ENCODE results near the gene MALT1. TPM values are rescaled to one million over a fixed set of nuclear protein-coding genes. Genes with fewer than 3 reads are reported as not detected.

Gene MALT1
- polyA plus RNA-seq, 3 donors: 18.3 to 24.9 (median 23.8) TPM

DNA sequence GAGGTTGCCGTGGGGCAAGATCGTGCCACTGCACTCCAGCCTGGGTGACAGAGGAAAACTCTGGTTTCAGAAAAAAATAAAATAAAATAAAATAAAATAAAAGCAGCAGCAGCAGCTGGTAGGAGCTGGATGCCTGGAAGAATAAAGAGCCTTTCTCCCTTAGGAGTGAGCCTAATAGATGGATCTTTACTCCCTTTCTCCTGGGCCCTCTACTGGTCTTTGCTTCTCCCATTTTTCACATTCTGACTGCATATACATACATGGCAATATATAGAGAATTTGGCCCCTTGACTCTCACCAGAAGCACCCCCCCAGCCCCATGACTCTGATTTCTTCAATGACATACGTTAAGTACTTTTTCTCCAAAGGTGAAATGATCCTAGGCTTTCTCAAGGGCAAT is 9.8 kb upstream of the MALT1 start:
- Histone ChIP-seq H3K36me3 (replicated peaks in 1 of 2; ENCODE audit: control insufficient read depth in 1 of 2, insufficient read depth in 2 of 2, low read length in 2 of 2) (no peaks in the 10 kb centered on the region), H2AFZ (ENCODE audit: insufficient read depth, low read depth, low read length, poor library complexity, severe bottlenecking) (no peak overlapping the region), H3K4me2 (replicated peaks; ENCODE audit: extremely low read depth, low read length, poor library complexity, severe bottlenecking) (no peak overlapping the region), H3K79me2 (ENCODE audit: insufficient read depth, low read length) (no peaks in the 10 kb centered on the region), H3K27ac (ENCODE audit: low read depth in 1 of 2, low read length in 2 of 2) (no peak overlapping the region), H3K4me3 (replicated peaks in 1 of 3; ENCODE audit: low read depth in 2 of 3, low read length in 3 of 3) (no peak overlapping the region), H3K4me1 (ENCODE audit: control insufficient read depth in 1 of 2, insufficient read depth in 2 of 2, low read length in 2 of 2) (peaks cover 23 to 28% of the 10 kb centered on the region in 2 donors), H4K20me1 (ENCODE audit: insufficient read depth, low read length) (no peaks in the 10 kb centered on the region), H3K9ac (ENCODE audit: insufficient read depth, low read length, poor library complexity, severe bottlenecking) (no peak overlapping the region), H3K27me3 (ENCODE audit: control insufficient read depth in 2 of 2, insufficient read depth in 2 of 2, low read length in 2 of 2) (no peaks in the 10 kb centered on the region), H3K9me3 (replicated peaks in 1 of 2; ENCODE audit: control insufficient read depth in 1 of 2, insufficient read depth in 1 of 2, low read length in 2 of 2) (no peaks in the 10 kb centered on the region)
- Mint-ChIP-seq H3K36me3 (no peaks in the 10 kb centered on the region), H3K27me3 (ENCODE audit: low read depth in 3 of 3) (peaks cover 0 to 1% (median 0%) of the 10 kb centered on the region in 3 donors), H3K27ac (no peak overlapping the region), H3K4me1 (peaks cover 31% of the 10 kb centered on the region), H3K9me3 (no peaks in the 10 kb centered on the region), H3K4me3 (no peak overlapping the region)
- 100% methylated on average over 1 of the region's 3 CpGs for WGBS (ENCODE audit: insufficient coverage)
- intact Hi-C loops (cut with micrococcal nuclease): no loop called here
- TF ChIP-seq, protein P1, sequence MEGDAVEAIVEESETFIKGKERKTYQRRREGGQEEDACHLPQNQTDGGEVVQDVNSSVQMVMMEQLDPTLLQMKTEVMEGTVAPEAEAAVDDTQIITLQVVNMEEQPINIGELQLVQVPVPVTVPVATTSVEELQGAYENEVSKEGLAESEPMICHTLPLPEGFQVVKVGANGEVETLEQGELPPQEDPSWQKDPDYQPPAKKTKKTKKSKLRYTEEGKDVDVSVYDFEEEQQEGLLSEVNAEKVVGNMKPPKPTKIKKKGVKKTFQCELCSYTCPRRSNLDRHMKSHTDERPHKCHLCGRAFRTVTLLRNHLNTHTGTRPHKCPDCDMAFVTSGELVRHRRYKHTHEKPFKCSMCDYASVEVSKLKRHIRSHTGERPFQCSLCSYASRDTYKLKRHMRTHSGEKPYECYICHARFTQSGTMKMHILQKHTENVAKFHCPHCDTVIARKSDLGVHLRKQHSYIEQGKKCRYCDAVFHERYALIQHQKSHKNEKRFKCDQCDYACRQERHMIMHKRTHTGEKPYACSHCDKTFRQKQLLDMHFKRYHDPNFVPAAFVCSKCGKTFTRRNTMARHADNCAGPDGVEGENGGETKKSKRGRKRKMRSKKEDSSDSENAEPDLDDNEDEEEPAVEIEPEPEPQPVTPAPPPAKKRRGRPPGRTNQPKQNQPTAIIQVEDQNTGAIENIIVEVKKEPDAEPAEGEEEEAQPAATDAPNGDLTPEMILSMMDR (IDR thresholded peaks at IDR 0.05): no peak
- no peak for DNase-seq

GRCh38 chr18:58662118-58662517 is 9.1 kb upstream of the MALT1 start:
- H3K4me2 ChIP-seq (replicated peaks; ENCODE audit: extremely low read depth, low read length, poor library complexity, severe bottlenecking): no peak overlapping the region
- H3K27me3 ChIP-seq (ENCODE audit: control insufficient read depth in 2 of 2, insufficient read depth in 2 of 2, low read length in 2 of 2): no peaks in the 10 kb centered on the region
- intact Hi-C loops (cut with micrococcal nuclease): no loop called here
- Mint-ChIP-seq H3K9me3 (no peaks in the 10 kb centered on the region), H3K36me3 (no peaks in the 10 kb centered on the region), H3K27ac (no peak overlapping the region), H3K4me1 (peaks cover 25% of the 10 kb centered on the region), H3K4me3 (no peak overlapping the region), H3K27me3 (ENCODE audit: low read depth in 3 of 3) (peaks cover 0 to 1% (median under 1%) of the 10 kb centered on the region in 3 donors)
- H3K36me3 ChIP-seq (replicated peaks in 1 of 2; ENCODE audit: control insufficient read depth in 1 of 2, insufficient read depth in 2 of 2, low read length in 2 of 2): no peaks in the 10 kb centered on the region
- H2AFZ ChIP-seq (ENCODE audit: insufficient read depth, low read depth, low read length, poor library complexity, severe bottlenecking): no peak overlapping the region
- no peaks in the 10 kb centered on the region for H3K9me3 ChIP-seq (replicated peaks in 1 of 2; ENCODE audit: control insufficient read depth in 1 of 2, insufficient read depth in 1 of 2, low read length in 2 of 2)
- DNase-seq: no peak
- WGBS (ENCODE audit: insufficient coverage): 100% methylated on average over 2 of the region's 4 CpGs
- TF ChIP-seq, protein P1 (IDR thresholded peaks at IDR 0.05): no peak
- H3K4me3 ChIP-seq (replicated peaks in 1 of 3; ENCODE audit: low read depth in 2 of 3, low read length in 3 of 3): no peak overlapping the region
- H3K9ac ChIP-seq (ENCODE audit: insufficient read depth, low read length, poor library complexity, severe bottlenecking): no peak overlapping the region
- no peak overlapping the region for H3K27ac ChIP-seq (ENCODE audit: low read depth in 1 of 2, low read length in 2 of 2)
- no peaks in the 10 kb centered on the region for H3K79me2 ChIP-seq (ENCODE audit: insufficient read depth, low read length)
- no peaks in the 10 kb centered on the region for H4K20me1 ChIP-seq (ENCODE audit: insufficient read depth, low read length)
- peaks cover 20 to 23% of the 10 kb centered on the region in 2 donors for H3K4me1 ChIP-seq (ENCODE audit: control insufficient read depth in 1 of 2, insufficient read depth in 2 of 2, low read length in 2 of 2)

Measured in CD14-positive monocyte (primary cell).